K562 (cell line): ENCODE results near the gene SDK1. TPM values are rescaled to one million over a fixed set of nuclear protein-coding genes. Genes with fewer than 3 reads are reported as not detected.

Experiments
- ATAC-seq: fragments of 200-7000 bp; cut with Tn5 transposase; 3 replicates; pipeline ENCODE4 v1.9.1; 2020; ENCODE audit warnings: moderate library complexity
- BruUV-seq: library from RNA; stranded (reverse); fragments of 400-500 nt; replicated peaks from 2 replicates; lab custom pipeline; 2021; lab: Mats Ljungman, UMichigan
- CTCF ChIA-PET: fragments of 300-600 bp; formaldehyde crosslinking; extraction: SDS; loops from one replicate; lab custom pipeline; 2021; ENCODE audit warnings: low intra/inter-chr PET ratio; lab: Yijun Ruan, JAX
- POLR2A ChIA-PET: fragments of 300-600, 350-650 bp; sonication (Branson Sonifier 250); formaldehyde crosslinking; extraction: SDS; loops from one replicate; lab custom pipeline; 2021; ENCODE audit warnings: antibody characterized with exemption, inconsistent platforms; lab: Yijun Ruan, JAX
- DNase-seq, 4 experiments: peaks; one replicate each; pipeline versions ENCODE4 v3.0.0 to v3.0.0-alpha.2; 2011 to 2018; ENCODE audit warnings: low spot score in 3 of 4, mixed read lengths in 3 of 4; ENCODE audit errors: extremely low read depth in 1 of 4
- FAIRE-seq: peaks from 2 replicates; lab custom pipeline; 2011; peaks lifted over from hg19 to GRCh38; lab: Jason Lieb, UNC
- H2AFZ ChIP-seq: 2 replicates; pipeline ENCODE4 v1.6.0; 2011; ENCODE audit warnings: low read depth, low read length, control low read depth, inconsistent platforms
- H3K27ac ChIP-seq: fragments of 200-600 bp; 3 replicates; pipeline ENCODE4 v1.8.0; 2011; ENCODE audit warnings: low read depth, mild to moderate bottlenecking, control low read depth, inconsistent platforms, low read length, moderate library complexity, mixed read lengths; ENCODE audit errors: extremely low read depth
- H3K27me3 ChIP-seq, 2 experiments: fragments of 300-600 bp in 1 of 2; 2 replicates in 1 of 2; 3 replicates in 1 of 2; pipeline versions ENCODE4 v1.6.0 to v1.8.0; 2011; ENCODE audit warnings: inconsistent platforms in 2 of 2, low read length in 2 of 2, mild to moderate bottlenecking in 1 of 2, mixed read lengths in 1 of 2, moderate library complexity in 1 of 2; ENCODE audit not compliant: control insufficient read depth in 2 of 2, insufficient read depth in 2 of 2
- H3K36me3 ChIP-seq: fragments of 300-600 bp; 3 replicates; pipeline ENCODE4 v1.8.0; 2011; ENCODE audit warnings: mild to moderate bottlenecking, low read length, inconsistent platforms; ENCODE audit not compliant: control insufficient read depth, insufficient read depth
- H3K4me1 ChIP-seq, 2 experiments: fragments of 200-600 bp in 1 of 2; replicated peaks in 1 of 2; 2 replicates in 1 of 2; 3 replicates in 1 of 2; pipeline versions ENCODE4 v1.5.1 to v1.8.0; 2011; ENCODE audit warnings: inconsistent platforms in 2 of 2, low read length in 2 of 2, mild to moderate bottlenecking in 1 of 2, mixed read lengths in 1 of 2, moderate library complexity in 1 of 2; ENCODE audit not compliant: control insufficient read depth in 2 of 2, insufficient read depth in 2 of 2
- H3K4me2 ChIP-seq: 2 replicates; pipeline ENCODE4 v1.6.1; 2011; ENCODE audit warnings: low read length, control low read depth, inconsistent platforms, mixed read lengths; ENCODE audit not compliant: insufficient read depth
- H3K4me3 ChIP-seq: fragments of 200-600 bp; sonication (generic), shearing (Covaris generic); 2 replicates; pipeline ENCODE4 v1.5.1; 2016; ENCODE audit warnings: control low read depth, inconsistent platforms
- H3K79me2 ChIP-seq: fragments of 200-600 bp; 3 replicates; pipeline ENCODE4 v1.8.0; 2011; ENCODE audit warnings: low read length, inconsistent platforms; ENCODE audit not compliant: control insufficient read depth, insufficient read depth
- H3K9ac ChIP-seq, 2 experiments: 2 replicates each; pipeline versions ENCODE4 v1.6.0 to v1.6.1; 2011; ENCODE audit warnings: low read depth in 2 of 2, low read length in 2 of 2, control low read depth in 1 of 2, inconsistent platforms in 1 of 2, mild to moderate bottlenecking in 1 of 2, mixed read lengths in 1 of 2; ENCODE audit not compliant: insufficient read depth in 1 of 2
- H3K9me1 ChIP-seq: one replicate; pipeline ENCODE4 v1.6.0; 2011; ENCODE audit warnings: inconsistent platforms, mild to moderate bottlenecking, low read length, moderate library complexity; ENCODE audit not compliant: control insufficient read depth, insufficient read depth
- H3K9me3 ChIP-seq: replicated peaks from 2 replicates; pipeline ENCODE4 v1.5.1; 2011; ENCODE audit warnings: low read depth, low read length, inconsistent platforms; ENCODE audit not compliant: control insufficient read depth, insufficient read depth
- H4K20me1 ChIP-seq: replicated peaks from 2 replicates; pipeline ENCODE4 v1.6.1; 2011; ENCODE audit warnings: low read length, inconsistent platforms, mixed read lengths; ENCODE audit not compliant: control insufficient read depth, insufficient read depth
- CHD4 ChIP-seq: fragments of 200-600 bp; sonication (generic); IDR thresholded peaks from 3 replicates; pipeline ENCODE4 v1.6.1; 2012; ENCODE audit warnings: low read depth, mild to moderate bottlenecking, mixed read lengths, low read length, inconsistent platforms; ENCODE audit not compliant: insufficient read depth, insufficient replicate concordance, poor library complexity, severe bottlenecking
- PHTF2 ChIP-seq: fragments of 250-450 bp; sonication (Bioruptor Pico); IDR thresholded peaks from 2 replicates; pipeline ENCODE4 v1.5.0; 2021; ENCODE audit warnings: mild to moderate bottlenecking
- SMAD2 ChIP-seq: fragments of 150-350 bp; IDR thresholded peaks from 2 replicates; pipeline ENCODE4 v1.6.1; 2014; ENCODE audit warnings: low read depth, mild to moderate bottlenecking, low read length
- STAT5B ChIP-seq: fragments of 250-450 bp; sonication (Bioruptor Pico); IDR thresholded peaks from 2 replicates; pipeline ENCODE4 v1.8.0; 2021; ENCODE audit warnings: mild to moderate bottlenecking, inconsistent platforms
- ZNF146 ChIP-seq: IDR thresholded peaks from one replicate; pipeline ENCODE4 v1.6.1; 2018; ENCODE audit warnings: missing compliant biosample characterization; ENCODE audit not compliant: unreplicated experiment
- WGBS: fragments of 100-300 bp; shearing (Covaris generic); methylation state at CpG from one replicate; pipeline ENCODE4 v1.1.6; 2016; ENCODE audit warnings: low coverage, mixed read lengths; ENCODE audit not compliant: insufficient coverage; ENCODE audit errors: missing lambda C conversion rate; 5-methylcytosine and 5-hydroxymethylcytosine counted together
- in situ Hi-C: fragments of 300-500 bp; cut with MboI; formaldehyde crosslinking; loops from 4 replicates; pipeline ENCODE4 v1.15.0; 2018; ENCODE audit warnings: inconsistent platforms, mixed read lengths
- intact Hi-C: fragments of 100-400 bp; cut with micrococcal nuclease; formaldehyde crosslinking; loops from 2 replicates; pipeline ENCODE4 v1.14.2; 2022
- polyA plus RNA-seq, 8 experiments: library from polyadenylated mRNA; depleted of rRNA in 4 of 8; stranded (reverse) in 5 of 8; unstranded in 3 of 8; fragments of >200 nt; fragmentation: Nextera tagmentation in 2 of 8; fragmentation: Illumina TruSeq in 1 of 8; extraction: Ambion mirVana in 2 of 8; extraction: Trizol in 1 of 8; gene quantifications; 2 replicates each; pipeline versions ENCODE4 v1.2.1 to v1.2.3, GENCODE V29; 2011 to 2014; ENCODE audit warnings: inconsistent platforms in 1 of 8, missing spikeins in 1 of 8
- total RNA-seq, 7 experiments: library from RNA; depleted of rRNA in 6 of 7; stranded (reverse); fragments of >200 nt in 6 of 7; fragmentation: Illumina TruSeq in 2 of 7; extraction: Trizol in 2 of 7; gene quantifications; 2 replicates each; pipeline versions ENCODE4 v1.2.1 to v1.2.3, GENCODE V29; 2011 to 2021; ENCODE audit warnings: low replicate concordance in 1 of 7
- TF ChIP-seq, protein P1 (sequence below), 2 experiments: IDR thresholded peaks; 2 replicates each; pipeline ENCODE4 v1.6.1; 2012; ENCODE audit warnings: improper control_type of control experiment in 2 of 2, low read depth in 2 of 2, low read length in 2 of 2, borderline replicate concordance in 1 of 2
- TF ChIP-seq, protein P2 (sequence below): fragments of 450-650 bp; IDR thresholded peaks from 2 replicates; pipeline ENCODE4 v1.6.1; 2016; ENCODE audit warnings: mild to moderate bottlenecking, moderate library complexity

SDK1 gene
- total and polyA plus RNA-seq, 9 of the 15 experiments (the other 6 are each of a cell fraction or from before 2014, with no cell fraction given) = 0.16 TPM; not detected in 8

DNA sequence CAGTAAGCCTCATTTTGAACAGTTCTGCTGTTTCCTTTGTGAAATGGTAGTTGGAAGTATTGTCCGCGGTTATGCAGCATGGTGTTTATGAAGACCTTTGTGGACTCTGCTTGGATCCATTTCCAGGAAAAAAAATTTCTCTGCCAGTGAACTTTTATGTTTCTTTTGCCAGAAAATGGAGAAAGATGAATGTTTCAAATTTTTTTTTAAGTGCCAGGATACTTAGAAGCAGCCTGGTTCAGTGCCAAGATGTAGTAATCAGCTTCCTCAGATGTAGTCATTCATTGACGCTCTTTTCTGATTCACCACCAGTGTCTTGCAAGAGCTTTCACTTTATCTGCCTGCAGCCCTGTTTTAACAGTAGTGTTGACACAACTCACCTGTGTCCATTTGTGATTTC, 258.2 kb downstream of the SDK1 start:
- no peaks in the 10 kb centered on the region for H3K9me3 ChIP-seq
- no peak overlapping the region for H2AFZ ChIP-seq
- WGBS = 0% methylated on average over 3 of the region's 3 CpGs
- intact Hi-C loops = no loop called here
- POLR2A ChIA-PET = no interaction called here
- in situ Hi-C loops = no loop called here
- no TSS peak for BruUV-seq
- H3K9ac ChIP-seq = no peak overlapping the region
- no peak overlapping the region for H3K4me2 ChIP-seq
- no peaks in the 10 kb centered on the region for H3K79me2 ChIP-seq
- no peaks in the 10 kb centered on the region for H3K36me3 ChIP-seq
- CTCF ChIA-PET = no interaction called here
- H4K20me1 ChIP-seq = no peaks in the 10 kb centered on the region
- no peak for FAIRE-seq
- no peak overlapping the region for H3K4me3 ChIP-seq
- ATAC-seq = no peak
- no peaks in the 10 kb centered on the region for H3K4me1 ChIP-seq
- DNase-seq = no peak
- H3K27me3 ChIP-seq = no peaks in the 10 kb centered on the region
- H3K27ac ChIP-seq = no peak overlapping the region
- no peaks in the 10 kb centered on the region for H3K9me1 ChIP-seq
- no peak for TF ChIP-seq CHD4
- TF ChIP-seq, protein P1, sequence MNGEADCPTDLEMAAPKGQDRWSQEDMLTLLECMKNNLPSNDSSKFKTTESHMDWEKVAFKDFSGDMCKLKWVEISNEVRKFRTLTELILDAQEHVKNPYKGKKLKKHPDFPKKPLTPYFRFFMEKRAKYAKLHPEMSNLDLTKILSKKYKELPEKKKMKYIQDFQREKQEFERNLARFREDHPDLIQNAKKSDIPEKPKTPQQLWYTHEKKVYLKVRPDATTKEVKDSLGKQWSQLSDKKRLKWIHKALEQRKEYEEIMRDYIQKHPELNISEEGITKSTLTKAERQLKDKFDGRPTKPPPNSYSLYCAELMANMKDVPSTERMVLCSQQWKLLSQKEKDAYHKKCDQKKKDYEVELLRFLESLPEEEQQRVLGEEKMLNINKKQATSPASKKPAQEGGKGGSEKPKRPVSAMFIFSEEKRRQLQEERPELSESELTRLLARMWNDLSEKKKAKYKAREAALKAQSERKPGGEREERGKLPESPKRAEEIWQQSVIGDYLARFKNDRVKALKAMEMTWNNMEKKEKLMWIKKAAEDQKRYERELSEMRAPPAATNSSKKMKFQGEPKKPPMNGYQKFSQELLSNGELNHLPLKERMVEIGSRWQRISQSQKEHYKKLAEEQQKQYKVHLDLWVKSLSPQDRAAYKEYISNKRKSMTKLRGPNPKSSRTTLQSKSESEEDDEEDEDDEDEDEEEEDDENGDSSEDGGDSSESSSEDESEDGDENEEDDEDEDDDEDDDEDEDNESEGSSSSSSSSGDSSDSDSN (IDR thresholded peaks at IDR 0.05; ENCODE audit: borderline replicate concordance in 1 of 2, low read depth in 2 of 2, low read length in 2 of 2) = no peak
- no peak for TF ChIP-seq SMAD2
- no peak for TF ChIP-seq ZNF146 (CRISPR knock-in tag)
- TF ChIP-seq PHTF2 (CRISPR knock-in tag) = no peak
- TF ChIP-seq STAT5B = no peak
- TF ChIP-seq, protein P2, sequence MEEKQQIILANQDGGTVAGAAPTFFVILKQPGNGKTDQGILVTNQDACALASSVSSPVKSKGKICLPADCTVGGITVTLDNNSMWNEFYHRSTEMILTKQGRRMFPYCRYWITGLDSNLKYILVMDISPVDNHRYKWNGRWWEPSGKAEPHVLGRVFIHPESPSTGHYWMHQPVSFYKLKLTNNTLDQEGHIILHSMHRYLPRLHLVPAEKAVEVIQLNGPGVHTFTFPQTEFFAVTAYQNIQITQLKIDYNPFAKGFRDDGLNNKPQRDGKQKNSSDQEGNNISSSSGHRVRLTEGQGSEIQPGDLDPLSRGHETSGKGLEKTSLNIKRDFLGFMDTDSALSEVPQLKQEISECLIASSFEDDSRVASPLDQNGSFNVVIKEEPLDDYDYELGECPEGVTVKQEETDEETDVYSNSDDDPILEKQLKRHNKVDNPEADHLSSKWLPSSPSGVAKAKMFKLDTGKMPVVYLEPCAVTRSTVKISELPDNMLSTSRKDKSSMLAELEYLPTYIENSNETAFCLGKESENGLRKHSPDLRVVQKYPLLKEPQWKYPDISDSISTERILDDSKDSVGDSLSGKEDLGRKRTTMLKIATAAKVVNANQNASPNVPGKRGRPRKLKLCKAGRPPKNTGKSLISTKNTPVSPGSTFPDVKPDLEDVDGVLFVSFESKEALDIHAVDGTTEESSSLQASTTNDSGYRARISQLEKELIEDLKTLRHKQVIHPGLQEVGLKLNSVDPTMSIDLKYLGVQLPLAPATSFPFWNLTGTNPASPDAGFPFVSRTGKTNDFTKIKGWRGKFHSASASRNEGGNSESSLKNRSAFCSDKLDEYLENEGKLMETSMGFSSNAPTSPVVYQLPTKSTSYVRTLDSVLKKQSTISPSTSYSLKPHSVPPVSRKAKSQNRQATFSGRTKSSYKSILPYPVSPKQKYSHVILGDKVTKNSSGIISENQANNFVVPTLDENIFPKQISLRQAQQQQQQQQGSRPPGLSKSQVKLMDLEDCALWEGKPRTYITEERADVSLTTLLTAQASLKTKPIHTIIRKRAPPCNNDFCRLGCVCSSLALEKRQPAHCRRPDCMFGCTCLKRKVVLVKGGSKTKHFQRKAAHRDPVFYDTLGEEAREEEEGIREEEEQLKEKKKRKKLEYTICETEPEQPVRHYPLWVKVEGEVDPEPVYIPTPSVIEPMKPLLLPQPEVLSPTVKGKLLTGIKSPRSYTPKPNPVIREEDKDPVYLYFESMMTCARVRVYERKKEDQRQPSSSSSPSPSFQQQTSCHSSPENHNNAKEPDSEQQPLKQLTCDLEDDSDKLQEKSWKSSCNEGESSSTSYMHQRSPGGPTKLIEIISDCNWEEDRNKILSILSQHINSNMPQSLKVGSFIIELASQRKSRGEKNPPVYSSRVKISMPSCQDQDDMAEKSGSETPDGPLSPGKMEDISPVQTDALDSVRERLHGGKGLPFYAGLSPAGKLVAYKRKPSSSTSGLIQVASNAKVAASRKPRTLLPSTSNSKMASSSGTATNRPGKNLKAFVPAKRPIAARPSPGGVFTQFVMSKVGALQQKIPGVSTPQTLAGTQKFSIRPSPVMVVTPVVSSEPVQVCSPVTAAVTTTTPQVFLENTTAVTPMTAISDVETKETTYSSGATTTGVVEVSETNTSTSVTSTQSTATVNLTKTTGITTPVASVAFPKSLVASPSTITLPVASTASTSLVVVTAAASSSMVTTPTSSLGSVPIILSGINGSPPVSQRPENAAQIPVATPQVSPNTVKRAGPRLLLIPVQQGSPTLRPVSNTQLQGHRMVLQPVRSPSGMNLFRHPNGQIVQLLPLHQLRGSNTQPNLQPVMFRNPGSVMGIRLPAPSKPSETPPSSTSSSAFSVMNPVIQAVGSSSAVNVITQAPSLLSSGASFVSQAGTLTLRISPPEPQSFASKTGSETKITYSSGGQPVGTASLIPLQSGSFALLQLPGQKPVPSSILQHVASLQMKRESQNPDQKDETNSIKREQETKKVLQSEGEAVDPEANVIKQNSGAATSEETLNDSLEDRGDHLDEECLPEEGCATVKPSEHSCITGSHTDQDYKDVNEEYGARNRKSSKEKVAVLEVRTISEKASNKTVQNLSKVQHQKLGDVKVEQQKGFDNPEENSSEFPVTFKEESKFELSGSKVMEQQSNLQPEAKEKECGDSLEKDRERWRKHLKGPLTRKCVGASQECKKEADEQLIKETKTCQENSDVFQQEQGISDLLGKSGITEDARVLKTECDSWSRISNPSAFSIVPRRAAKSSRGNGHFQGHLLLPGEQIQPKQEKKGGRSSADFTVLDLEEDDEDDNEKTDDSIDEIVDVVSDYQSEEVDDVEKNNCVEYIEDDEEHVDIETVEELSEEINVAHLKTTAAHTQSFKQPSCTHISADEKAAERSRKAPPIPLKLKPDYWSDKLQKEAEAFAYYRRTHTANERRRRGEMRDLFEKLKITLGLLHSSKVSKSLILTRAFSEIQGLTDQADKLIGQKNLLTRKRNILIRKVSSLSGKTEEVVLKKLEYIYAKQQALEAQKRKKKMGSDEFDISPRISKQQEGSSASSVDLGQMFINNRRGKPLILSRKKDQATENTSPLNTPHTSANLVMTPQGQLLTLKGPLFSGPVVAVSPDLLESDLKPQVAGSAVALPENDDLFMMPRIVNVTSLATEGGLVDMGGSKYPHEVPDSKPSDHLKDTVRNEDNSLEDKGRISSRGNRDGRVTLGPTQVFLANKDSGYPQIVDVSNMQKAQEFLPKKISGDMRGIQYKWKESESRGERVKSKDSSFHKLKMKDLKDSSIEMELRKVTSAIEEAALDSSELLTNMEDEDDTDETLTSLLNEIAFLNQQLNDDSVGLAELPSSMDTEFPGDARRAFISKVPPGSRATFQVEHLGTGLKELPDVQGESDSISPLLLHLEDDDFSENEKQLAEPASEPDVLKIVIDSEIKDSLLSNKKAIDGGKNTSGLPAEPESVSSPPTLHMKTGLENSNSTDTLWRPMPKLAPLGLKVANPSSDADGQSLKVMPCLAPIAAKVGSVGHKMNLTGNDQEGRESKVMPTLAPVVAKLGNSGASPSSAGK = no peak
